Renal cortical epithelial cell (primary cell): Measurements from ENCODE around the gene CCL25. TPM values are rescaled to one million over a fixed set of nuclear protein-coding genes. Genes with fewer than 3 reads are reported as not detected.

Experiments used
- DNase-seq: peaks from one replicate; pipeline ENCODE4 v3.0.0-alpha.2; 2011; ENCODE audit warnings: low read depth
- total RNA-seq: library from RNA; depleted of rRNA; stranded (reverse); fragments of >200 nt; gene quantifications from 2 replicates; pipeline ENCODE4 v1.2.3, GENCODE V29; 2014

The CCL25 gene
- total RNA-seq, 1 donor from 2014 or later: not detected

- DNase-seq: no peak
Observed at GRCh38 chr19:8045872-8046568, 6.5 kb upstream of the CCL25 start.

- DNase-seq: no peak
Observed at GRCh38 chr19:8046569-8047165, 5.9 kb upstream of the CCL25 start.

- peak; percentile 62 for DNase-seq
Observed at GRCh38 chr19:8050274-8051096, 2.1 kb upstream of the CCL25 start.

- no peak for DNase-seq
Observed at GRCh38 chr19:8054169-8054568, 1.6 kb downstream of the CCL25 start.

GRCh38 chr19:8056533-8056932 lies 4.0 kb downstream of the CCL25 start:
- no peak for DNase-seq

- DNase-seq: no peak
Observed at GRCh38 chr19:8057545-8058270, 5.1 kb downstream of the CCL25 start.

GRCh38 chr19:8064911-8065874 lies 12.6 kb downstream of the CCL25 start:
- DNase-seq: no peak

- DNase-seq: no peak
Observed at GRCh38 chr19:8065875-8066261, 13.3 kb downstream of the CCL25 start.

GRCh38 chr19:8069096-8069973 lies 16.8 kb downstream of the CCL25 start:
- DNase-seq: no peak

- DNase-seq: no peak
Observed at GRCh38 chr19:8071912-8072311, 19.4 kb downstream of the CCL25 start.

GRCh38 chr19:8074501-8074900 lies 21.9 kb downstream of the CCL25 start:
- no peak for DNase-seq

GRCh38 chr19:8075158-8076074 lies 22.9 kb downstream of the CCL25 start:
- DNase-seq: no peak

GRCh38 chr19:8079988-8080387 lies 27.4 kb downstream of the CCL25 start:
- DNase-seq: no peak

GRCh38 chr19:8080832-8081231 lies 28.3 kb downstream of the CCL25 start:
- DNase-seq: no peak

- DNase-seq: no peak
Observed at GRCh38 chr19:8081569-8082550, 29.3 kb downstream of the CCL25 start.

- DNase-seq: no peak
Observed at GRCh38 chr19:8083141-8083540, 30.6 kb downstream of the CCL25 start.

GRCh38 chr19:8084152-8084551 lies 31.6 kb downstream of the CCL25 start:
- no peak for DNase-seq
